ENCODE data around the gene MED12. TPM values are rescaled to one million over a fixed set of nuclear protein-coding genes. Genes with fewer than 3 reads are reported as not detected.

Gene MED12
- total RNA-seq, 1 donor from 2014 or later: 27.0 TPM

- H3K9ac ChIP-seq: no peak overlapping the region
- H3K27ac ChIP-seq: no peak overlapping the region
- H3K27ac Mint-ChIP-seq: peak overlapping the region; percentile 100
- peaks cover 6% of the 10 kb centered on the region for H3K27me3 Mint-ChIP-seq (ENCODE audit: insufficient read depth, low read depth)
- peaks cover 23% of the 10 kb centered on the region for H3F3A ChIP-seq (ENCODE audit: low read depth)
- H3K4me3 ChIP-seq: no peak overlapping the region
- no peaks in the 10 kb centered on the region for H3K27me3 ChIP-seq
- peak overlapping the region; percentile 28 for H3K4me3 Mint-ChIP-seq
- H3K4me2 ChIP-seq: peak overlapping the region; percentile 34
- peaks cover 12% of the 10 kb centered on the region for H3K4me1 ChIP-seq
- H3K79me2 ChIP-seq (ENCODE audit: low read depth): no peaks in the 10 kb centered on the region
- DNase-seq (ENCODE audit: low spot score): peak; percentile 45
- H3K36me3 Mint-ChIP-seq: no peaks in the 10 kb centered on the region
- H3K36me3 ChIP-seq: no peaks in the 10 kb centered on the region
- H3K9me3 Mint-ChIP-seq: peaks cover 3% of the 10 kb centered on the region
- peaks cover 43% of the 10 kb centered on the region for H3K4me1 Mint-ChIP-seq
- no peak overlapping the region for H2AFZ ChIP-seq (replicated peaks)
- no peak for TF ChIP-seq EZH2 (IDR thresholded peaks at IDR 0.05)
- TF ChIP-seq EZH2phosphoT487 (IDR thresholded peaks at IDR 0.05): no peak
- no peak for TF ChIP-seq CTCF (IDR thresholded peaks at IDR 0.05)
- no peaks in the 10 kb centered on the region for H3K9me3 ChIP-seq (ENCODE audit: low read depth)
- no peaks in the 10 kb centered on the region for H4K20me1 ChIP-seq (ENCODE audit: low read depth)
Measured at GRCh38 chrX:71183341-71183740, 64.9 kb downstream of the MED12 start.

GRCh38 chrX:71184092-71184491 lies 65.7 kb downstream of the MED12 start:
- Histone ChIP-seq H3K36me3 (no peaks in the 10 kb centered on the region), H2AFZ (replicated peaks) (no peak overlapping the region), H3K4me3 (no peak overlapping the region), H3K79me2 (ENCODE audit: low read depth) (no peaks in the 10 kb centered on the region), H3K9ac (no peak overlapping the region), H4K20me1 (ENCODE audit: low read depth) (no peaks in the 10 kb centered on the region), H3F3A (ENCODE audit: low read depth) (peaks cover 23% of the 10 kb centered on the region), H3K27me3 (no peaks in the 10 kb centered on the region), H3K9me3 (ENCODE audit: low read depth) (no peaks in the 10 kb centered on the region), H3K4me1 (peaks cover 12% of the 10 kb centered on the region), H3K27ac (no peak overlapping the region), H3K4me2 (no peak overlapping the region)
- Mint-ChIP-seq H3K4me1 (peaks cover 43% of the 10 kb centered on the region), H3K9me3 (peaks cover 3% of the 10 kb centered on the region), H3K4me3 (peak overlapping the region; percentile 28), H3K27me3 (ENCODE audit: insufficient read depth, low read depth) (peaks cover 6% of the 10 kb centered on the region), H3K36me3 (no peaks in the 10 kb centered on the region), H3K27ac (peak overlapping the region; percentile 100)
- TF ChIP-seq CTCF (IDR thresholded peaks at IDR 0.05) (no peak), EZH2 (IDR thresholded peaks at IDR 0.05) (no peak), EZH2phosphoT487 (IDR thresholded peaks at IDR 0.05) (no peak)
- no peak for DNase-seq (ENCODE audit: low spot score)

GRCh38 chrX:71184803-71185495 lies 66.6 kb downstream of the MED12 start:
- H3K4me1 Mint-ChIP-seq: peaks cover 40% of the 10 kb centered on the region
- H3K27ac ChIP-seq: no peak overlapping the region
- H3K4me3 ChIP-seq: no peak overlapping the region
- H3K4me1 ChIP-seq: peaks cover 12% of the 10 kb centered on the region
- no peaks in the 10 kb centered on the region for H3K9me3 ChIP-seq (ENCODE audit: low read depth)
- H3F3A ChIP-seq (ENCODE audit: low read depth): peaks cover 23% of the 10 kb centered on the region
- peaks cover 6% of the 10 kb centered on the region for H3K27me3 Mint-ChIP-seq (ENCODE audit: insufficient read depth, low read depth)
- H3K27me3 ChIP-seq: no peaks in the 10 kb centered on the region
- no peak overlapping the region for H3K4me2 ChIP-seq
- H3K4me3 Mint-ChIP-seq: peak overlapping the region; percentile 38
- H3K36me3 Mint-ChIP-seq: no peaks in the 10 kb centered on the region
- no peaks in the 10 kb centered on the region for H3K36me3 ChIP-seq
- H3K27ac Mint-ChIP-seq: peak overlapping the region; percentile 100
- no peak overlapping the region for H2AFZ ChIP-seq (replicated peaks)
- DNase-seq (ENCODE audit: low spot score): no peak
- peaks cover 3% of the 10 kb centered on the region for H3K9me3 Mint-ChIP-seq
- no peak overlapping the region for H3K9ac ChIP-seq
- no peaks in the 10 kb centered on the region for H4K20me1 ChIP-seq (ENCODE audit: low read depth)
- H3K79me2 ChIP-seq (ENCODE audit: low read depth): no peaks in the 10 kb centered on the region
- TF ChIP-seq EZH2 (IDR thresholded peaks at IDR 0.05) (no peak), CTCF (IDR thresholded peaks at IDR 0.05) (no peak), EZH2phosphoT487 (IDR thresholded peaks at IDR 0.05) (no peak)
